ENCODE data around the gene SLC9A9. TPM values are rescaled to one million over a fixed set of nuclear protein-coding genes. Genes with fewer than 3 reads are reported as not detected.

Gene SLC9A9
- total RNA-seq, 2 donors from 2014 or later: 1.3 to 3.7 TPM

DNA sequence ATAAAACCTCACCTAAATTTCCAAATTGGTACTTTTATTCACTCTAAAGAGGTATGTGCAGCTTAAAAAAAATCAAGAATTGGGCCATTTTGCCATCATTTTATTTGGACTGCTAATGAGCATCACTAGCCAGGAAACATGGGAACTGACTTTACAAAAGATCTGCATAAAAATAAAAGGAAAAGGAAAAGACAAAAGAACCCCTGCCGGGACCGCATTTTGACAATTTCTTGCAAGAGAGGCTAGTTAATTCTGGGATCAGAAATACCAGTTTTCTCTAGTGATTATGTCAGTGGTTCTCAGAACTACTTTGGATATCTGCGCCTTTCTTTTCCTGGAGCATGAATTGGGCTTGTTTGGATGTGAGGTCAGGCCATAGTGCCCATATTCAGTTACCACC is 439.5 kb downstream of the SLC9A9 start:
- 88 to 100% methylated on average over 2 to 3 of the region's 3 CpGs for WGBS, 2 experiments (ENCODE audit: insufficient coverage in 1 of 2, insufficient read length in 1 of 2)
- no peak overlapping the region for H3K27ac Mint-ChIP-seq
- TF ChIP-seq, protein P1, sequence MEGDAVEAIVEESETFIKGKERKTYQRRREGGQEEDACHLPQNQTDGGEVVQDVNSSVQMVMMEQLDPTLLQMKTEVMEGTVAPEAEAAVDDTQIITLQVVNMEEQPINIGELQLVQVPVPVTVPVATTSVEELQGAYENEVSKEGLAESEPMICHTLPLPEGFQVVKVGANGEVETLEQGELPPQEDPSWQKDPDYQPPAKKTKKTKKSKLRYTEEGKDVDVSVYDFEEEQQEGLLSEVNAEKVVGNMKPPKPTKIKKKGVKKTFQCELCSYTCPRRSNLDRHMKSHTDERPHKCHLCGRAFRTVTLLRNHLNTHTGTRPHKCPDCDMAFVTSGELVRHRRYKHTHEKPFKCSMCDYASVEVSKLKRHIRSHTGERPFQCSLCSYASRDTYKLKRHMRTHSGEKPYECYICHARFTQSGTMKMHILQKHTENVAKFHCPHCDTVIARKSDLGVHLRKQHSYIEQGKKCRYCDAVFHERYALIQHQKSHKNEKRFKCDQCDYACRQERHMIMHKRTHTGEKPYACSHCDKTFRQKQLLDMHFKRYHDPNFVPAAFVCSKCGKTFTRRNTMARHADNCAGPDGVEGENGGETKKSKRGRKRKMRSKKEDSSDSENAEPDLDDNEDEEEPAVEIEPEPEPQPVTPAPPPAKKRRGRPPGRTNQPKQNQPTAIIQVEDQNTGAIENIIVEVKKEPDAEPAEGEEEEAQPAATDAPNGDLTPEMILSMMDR (conservative IDR thresholded peaks at IDR 0.05): no peak
- no peak for DNase-seq
- Histone ChIP-seq H3K4me1 (ENCODE audit: control insufficient read depth, insufficient read depth, low read length) (peaks cover 2% of the 10 kb centered on the region), H3K27ac (ENCODE audit: low read depth, low read length) (no peak overlapping the region), H3K9me3 (ENCODE audit: control insufficient read depth, low read length) (no peaks in the 10 kb centered on the region), H3K9ac (ENCODE audit: extremely low read depth, low read length, poor library complexity, severe bottlenecking) (no peak overlapping the region), H3K4me3 (ENCODE audit: low read length) (no peak overlapping the region), H3K27me3 (ENCODE audit: control insufficient read depth, insufficient read depth, low read length, poor library complexity, severe bottlenecking) (no peaks in the 10 kb centered on the region), H3K36me3 (ENCODE audit: control insufficient read depth, insufficient read depth, low read length) (no peaks in the 10 kb centered on the region)
- peaks cover 3% of the 10 kb centered on the region for H3K4me1 Mint-ChIP-seq
- no peak overlapping the region for H3K4me3 Mint-ChIP-seq
- H3K9me3 Mint-ChIP-seq: no peaks in the 10 kb centered on the region
- no peaks in the 10 kb centered on the region for H3K36me3 Mint-ChIP-seq (ENCODE audit: low read depth)
- no peaks in the 10 kb centered on the region for H3K27me3 Mint-ChIP-seq (ENCODE audit: insufficient read depth)

DNA sequence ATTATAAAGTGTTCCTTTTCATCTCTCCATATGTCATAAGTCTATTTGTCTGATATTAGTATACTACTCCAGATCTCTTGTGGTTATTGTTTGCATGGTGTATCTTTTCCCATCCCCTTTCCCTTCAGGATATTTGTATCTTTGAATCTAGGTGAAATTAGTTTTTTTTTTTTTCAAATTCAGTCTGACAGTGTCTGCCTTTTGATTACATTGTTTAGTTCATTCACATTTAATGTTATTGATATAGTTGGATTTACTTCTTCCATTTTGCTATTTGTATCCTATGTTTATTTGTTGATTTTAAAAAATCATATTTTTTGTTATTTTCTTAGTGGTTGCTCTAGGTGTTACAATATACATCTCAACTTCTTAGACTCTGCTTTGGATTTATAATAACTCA is 445.7 kb downstream of the SLC9A9 start:
- no peak for DNase-seq
- H3K27ac Mint-ChIP-seq: no peak overlapping the region
- Histone ChIP-seq H3K27me3 (ENCODE audit: control insufficient read depth, insufficient read depth, low read length, poor library complexity, severe bottlenecking) (no peaks in the 10 kb centered on the region), H3K9me3 (ENCODE audit: control insufficient read depth, low read length) (no peaks in the 10 kb centered on the region), H3K4me3 (ENCODE audit: low read length) (no peak overlapping the region), H3K36me3 (ENCODE audit: control insufficient read depth, insufficient read depth, low read length) (no peaks in the 10 kb centered on the region), H3K27ac (ENCODE audit: low read depth, low read length) (no peak overlapping the region), H3K9ac (ENCODE audit: extremely low read depth, low read length, poor library complexity, severe bottlenecking) (no peak overlapping the region), H3K4me1 (ENCODE audit: control insufficient read depth, insufficient read depth, low read length) (no peaks in the 10 kb centered on the region)
- H3K27me3 Mint-ChIP-seq (ENCODE audit: insufficient read depth): no peaks in the 10 kb centered on the region
- H3K4me3 Mint-ChIP-seq: no peak overlapping the region
- no peaks in the 10 kb centered on the region for H3K4me1 Mint-ChIP-seq
- TF ChIP-seq, protein P1 (conservative IDR thresholded peaks at IDR 0.05): no peak
- H3K36me3 Mint-ChIP-seq (ENCODE audit: low read depth): no peaks in the 10 kb centered on the region
- H3K9me3 Mint-ChIP-seq: no peaks in the 10 kb centered on the region

DNA sequence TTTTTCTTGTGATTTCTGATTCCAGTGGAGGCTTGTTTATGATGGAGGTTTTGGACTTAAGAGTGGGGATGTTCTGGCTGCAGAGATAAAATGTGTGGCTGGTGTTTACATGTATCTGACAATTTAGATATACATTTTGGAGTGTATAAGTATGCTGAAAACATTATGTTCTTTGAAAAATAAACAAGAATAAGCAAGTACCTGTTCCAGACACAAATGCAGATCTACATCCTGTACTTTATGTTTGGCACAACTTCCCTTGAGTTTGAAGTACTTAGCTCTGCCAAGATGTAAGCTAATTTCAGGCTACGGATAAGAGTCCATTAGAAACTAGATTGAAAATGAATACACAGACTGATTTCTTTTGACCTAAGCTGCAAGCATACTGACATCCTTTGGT is 451.5 kb downstream of the SLC9A9 start:
- H3K27ac Mint-ChIP-seq: no peak overlapping the region
- H3K4me3 ChIP-seq (ENCODE audit: low read length): no peak overlapping the region
- 95 to 100% methylated on average over 1 of the region's 1 CpG for WGBS, 2 experiments (ENCODE audit: insufficient coverage in 1 of 2, insufficient read length in 1 of 2)
- peaks cover 2% of the 10 kb centered on the region for H3K27me3 Mint-ChIP-seq (ENCODE audit: insufficient read depth)
- no peaks in the 10 kb centered on the region for H3K9me3 ChIP-seq (ENCODE audit: control insufficient read depth, low read length)
- no peaks in the 10 kb centered on the region for H3K36me3 Mint-ChIP-seq (ENCODE audit: low read depth)
- no peak overlapping the region for H3K9ac ChIP-seq (ENCODE audit: extremely low read depth, low read length, poor library complexity, severe bottlenecking)
- no peaks in the 10 kb centered on the region for H3K4me1 Mint-ChIP-seq
- H3K27me3 ChIP-seq (ENCODE audit: control insufficient read depth, insufficient read depth, low read length, poor library complexity, severe bottlenecking): no peaks in the 10 kb centered on the region
- no peak for DNase-seq
- no peak overlapping the region for H3K27ac ChIP-seq (ENCODE audit: low read depth, low read length)
- no peak overlapping the region for H3K4me3 Mint-ChIP-seq
- peaks cover 15% of the 10 kb centered on the region for H3K9me3 Mint-ChIP-seq
- H3K4me1 ChIP-seq (ENCODE audit: control insufficient read depth, insufficient read depth, low read length): no peaks in the 10 kb centered on the region
- no peaks in the 10 kb centered on the region for H3K36me3 ChIP-seq (ENCODE audit: control insufficient read depth, insufficient read depth, low read length)
- TF ChIP-seq, protein P1 (conservative IDR thresholded peaks at IDR 0.05): no peak
